Neural progenitor cell (in vitro differentiated cells): ENCODE measurements around the gene SH3GL2.

ENCODE experiments used
- EZH2 ChIP-seq: fragments of 200-600 bp; sonication (generic); IDR thresholded peaks from 2 replicates; pipeline ENCODE4 v1.6.1; 2017; ENCODE audit warnings: antibody characterized with exemption, mild to moderate bottlenecking, moderate library complexity
- EZH2phosphoT487 ChIP-seq: fragments of 200-600 bp; sonication (generic); IDR thresholded peaks from 2 replicates; pipeline ENCODE4 v1.6.1; 2017; ENCODE audit warnings: antibody characterized with exemption
- TF ChIP-seq, protein P1 (sequence below): fragments of 200-600 bp; sonication (generic); IDR thresholded peaks from 2 replicates; pipeline ENCODE4 v1.5.1; 2017; ENCODE audit warnings: antibody characterized with exemption, mild to moderate bottlenecking

DNA sequence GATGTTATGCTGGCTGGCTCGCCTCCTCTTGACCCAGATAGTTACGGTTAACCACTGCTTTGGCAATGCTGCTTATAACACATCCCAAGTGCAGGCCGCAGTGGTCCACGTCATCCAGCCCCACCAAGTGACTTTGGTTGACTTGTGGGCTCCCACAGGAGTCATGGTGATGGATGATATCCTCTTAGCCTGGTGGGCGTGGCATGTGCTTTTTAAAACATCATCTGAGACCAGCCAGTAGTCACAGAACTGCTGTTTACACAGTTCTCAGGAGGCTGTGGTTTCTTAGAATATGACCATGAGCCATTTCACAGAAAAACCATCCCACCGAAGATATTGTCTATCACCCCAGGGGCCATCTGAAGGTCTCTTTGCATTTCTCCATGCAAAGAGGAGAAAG lies 216.9 kb downstream of the SH3GL2 start:
- TF ChIP-seq, protein P1, sequence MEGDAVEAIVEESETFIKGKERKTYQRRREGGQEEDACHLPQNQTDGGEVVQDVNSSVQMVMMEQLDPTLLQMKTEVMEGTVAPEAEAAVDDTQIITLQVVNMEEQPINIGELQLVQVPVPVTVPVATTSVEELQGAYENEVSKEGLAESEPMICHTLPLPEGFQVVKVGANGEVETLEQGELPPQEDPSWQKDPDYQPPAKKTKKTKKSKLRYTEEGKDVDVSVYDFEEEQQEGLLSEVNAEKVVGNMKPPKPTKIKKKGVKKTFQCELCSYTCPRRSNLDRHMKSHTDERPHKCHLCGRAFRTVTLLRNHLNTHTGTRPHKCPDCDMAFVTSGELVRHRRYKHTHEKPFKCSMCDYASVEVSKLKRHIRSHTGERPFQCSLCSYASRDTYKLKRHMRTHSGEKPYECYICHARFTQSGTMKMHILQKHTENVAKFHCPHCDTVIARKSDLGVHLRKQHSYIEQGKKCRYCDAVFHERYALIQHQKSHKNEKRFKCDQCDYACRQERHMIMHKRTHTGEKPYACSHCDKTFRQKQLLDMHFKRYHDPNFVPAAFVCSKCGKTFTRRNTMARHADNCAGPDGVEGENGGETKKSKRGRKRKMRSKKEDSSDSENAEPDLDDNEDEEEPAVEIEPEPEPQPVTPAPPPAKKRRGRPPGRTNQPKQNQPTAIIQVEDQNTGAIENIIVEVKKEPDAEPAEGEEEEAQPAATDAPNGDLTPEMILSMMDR: no peak
- TF ChIP-seq EZH2 (no peak), EZH2phosphoT487 (no peak)
